H1 (cell line): ENCODE data around the gene SPTLC3.

ENCODE experiments used
- EZH2 ChIP-seq: fragments of 200-600 bp; sonication (generic); IDR thresholded peaks from 2 replicates; pipeline ENCODE4 v1.7.1; 2012; ENCODE audit warnings: low read depth, mild to moderate bottlenecking, moderate library complexity, low read length, inconsistent platforms; ENCODE audit not compliant: severe bottlenecking
- GTF2F1 ChIP-seq: IDR thresholded peaks from 2 replicates; pipeline ENCODE4 v1.6.1; 2012; ENCODE audit warnings: low read depth, low read length, improper control_type of control experiment, borderline replicate concordance
- POLR2A ChIP-seq, 2 experiments: IDR thresholded peaks; 1 replicate in 1 of 2; 2 replicates in 1 of 2; pipeline ENCODE4 v1.6.1; 2011; ENCODE audit warnings: low read depth in 2 of 2, low read length in 2 of 2, mild to moderate bottlenecking in 2 of 2; ENCODE audit errors: control extremely low read depth in 1 of 2
- POLR2AphosphoS5 ChIP-seq: IDR thresholded peaks from 2 replicates; pipeline ENCODE4 v1.6.1; 2011; ENCODE audit warnings: low read depth, low read length
- SP1 ChIP-seq: IDR thresholded peaks from 2 replicates; pipeline ENCODE4 v1.6.1; 2011; ENCODE audit warnings: low read depth, low read length
- YY1 ChIP-seq: IDR thresholded peaks from 2 replicates; pipeline ENCODE4 v1.6.1; 2011; ENCODE audit warnings: low read depth, mild to moderate bottlenecking, low read length
- ZNF274 ChIP-seq: IDR thresholded peaks from 2 replicates; pipeline ENCODE4 v1.7.0; 2012; ENCODE audit warnings: low read length, borderline replicate concordance; ENCODE audit errors: extremely low read depth
- TF ChIP-seq, protein P1 (sequence below), 3 experiments: IDR thresholded peaks; 1 replicate in 2 of 3; 2 replicates in 1 of 3; pipeline versions ENCODE4 v1.5.1 to v1.6.1; 2011; ENCODE audit warnings: low read length in 3 of 3, mild to moderate bottlenecking in 3 of 3, inconsistent platforms in 2 of 3, low read depth in 1 of 3, moderate library complexity in 1 of 3; ENCODE audit not compliant: insufficient read depth in 1 of 3; ENCODE audit errors: control extremely low read depth in 1 of 3

DNA sequence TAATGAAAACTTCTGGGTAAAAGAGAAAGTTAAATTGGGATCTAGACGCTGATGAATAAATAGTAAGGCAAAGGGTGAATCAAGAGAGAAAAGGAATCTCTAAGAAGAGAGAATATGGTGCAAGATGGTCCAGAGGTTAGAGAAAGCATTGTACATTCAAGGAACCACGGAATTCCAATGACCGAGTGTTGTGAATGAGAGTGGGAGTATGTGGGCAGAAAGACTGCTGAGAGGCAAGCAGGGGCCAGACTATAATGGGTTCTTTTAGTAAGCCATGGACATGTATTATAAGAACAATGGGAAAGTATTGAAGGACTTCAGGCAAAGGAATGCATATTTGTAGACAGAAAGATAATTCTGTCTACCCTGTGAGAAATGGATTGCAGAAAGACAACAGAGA is 45.2 kb downstream of the SPTLC3 start:
- TF ChIP-seq ZNF274 (no peak), EZH2 (no peak), POLR2AphosphoS5 (no peak), GTF2F1 (no peak), YY1 (no peak), POLR2A (IDR thresholded peaks at IDR 0.05; ENCODE audit: control extremely low read depth in 1 of 2, low read depth in 2 of 2, low read length in 2 of 2) (no peak), SP1 (no peak)
- TF ChIP-seq, protein P1, sequence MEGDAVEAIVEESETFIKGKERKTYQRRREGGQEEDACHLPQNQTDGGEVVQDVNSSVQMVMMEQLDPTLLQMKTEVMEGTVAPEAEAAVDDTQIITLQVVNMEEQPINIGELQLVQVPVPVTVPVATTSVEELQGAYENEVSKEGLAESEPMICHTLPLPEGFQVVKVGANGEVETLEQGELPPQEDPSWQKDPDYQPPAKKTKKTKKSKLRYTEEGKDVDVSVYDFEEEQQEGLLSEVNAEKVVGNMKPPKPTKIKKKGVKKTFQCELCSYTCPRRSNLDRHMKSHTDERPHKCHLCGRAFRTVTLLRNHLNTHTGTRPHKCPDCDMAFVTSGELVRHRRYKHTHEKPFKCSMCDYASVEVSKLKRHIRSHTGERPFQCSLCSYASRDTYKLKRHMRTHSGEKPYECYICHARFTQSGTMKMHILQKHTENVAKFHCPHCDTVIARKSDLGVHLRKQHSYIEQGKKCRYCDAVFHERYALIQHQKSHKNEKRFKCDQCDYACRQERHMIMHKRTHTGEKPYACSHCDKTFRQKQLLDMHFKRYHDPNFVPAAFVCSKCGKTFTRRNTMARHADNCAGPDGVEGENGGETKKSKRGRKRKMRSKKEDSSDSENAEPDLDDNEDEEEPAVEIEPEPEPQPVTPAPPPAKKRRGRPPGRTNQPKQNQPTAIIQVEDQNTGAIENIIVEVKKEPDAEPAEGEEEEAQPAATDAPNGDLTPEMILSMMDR (IDR thresholded peaks at IDR 0.05; ENCODE audit: control extremely low read depth in 1 of 3, insufficient read depth in 1 of 3, low read depth in 1 of 3, low read length in 3 of 3), result no peak
